GM21367 (cell line): ENCODE measurements around the gene MBP.
"Not testable (repeated sequence)": the region's sequence is repeated elsewhere in the genome, so short reads cannot be mapped to it uniquely, and the experiment has no call there.

Source experiments
- ATAC-seq: cut with Tn5 transposase; IDR thresholded peaks from one replicate; pipeline ENCODE4 v1.9.1; 2021; ENCODE audit not compliant: unreplicated experiment

The MBP gene

DNA sequence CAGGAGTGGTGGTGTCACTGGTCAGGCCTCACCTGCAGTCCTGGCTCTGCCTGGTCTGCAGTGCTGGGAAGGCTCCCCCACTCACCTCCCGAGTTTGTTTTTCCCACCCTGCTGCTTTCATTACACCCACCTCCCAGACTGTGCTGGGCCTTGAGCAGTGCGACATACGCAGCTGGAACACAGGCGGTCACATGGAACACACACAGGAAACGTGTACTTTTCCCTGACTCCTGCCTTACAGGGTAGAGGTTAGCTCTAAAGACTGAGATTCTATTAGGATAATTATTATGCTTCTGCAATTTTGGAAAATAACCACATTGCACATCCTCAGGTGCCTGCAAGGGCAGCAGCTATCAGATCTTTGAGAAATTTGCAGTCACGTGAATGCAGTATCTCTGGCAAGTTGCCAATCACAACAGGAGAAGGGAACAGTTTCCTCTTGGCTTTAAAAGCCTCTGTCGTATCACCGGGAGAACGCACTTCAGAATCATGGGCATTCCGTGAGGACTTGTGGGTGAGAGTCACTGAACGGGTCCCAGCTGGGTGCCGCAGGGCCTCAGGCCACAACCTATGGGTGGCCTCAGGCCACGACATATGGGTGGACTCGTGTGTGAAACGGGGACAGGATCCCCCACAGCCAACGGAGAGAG lies 173.8 kb downstream of the MBP start:
- ATAC-seq, result no peak

- ATAC-seq, result no peak
Observed at GRCh38 chr18:76957384-76958355, 174.9 kb downstream of the MBP start.

DNA sequence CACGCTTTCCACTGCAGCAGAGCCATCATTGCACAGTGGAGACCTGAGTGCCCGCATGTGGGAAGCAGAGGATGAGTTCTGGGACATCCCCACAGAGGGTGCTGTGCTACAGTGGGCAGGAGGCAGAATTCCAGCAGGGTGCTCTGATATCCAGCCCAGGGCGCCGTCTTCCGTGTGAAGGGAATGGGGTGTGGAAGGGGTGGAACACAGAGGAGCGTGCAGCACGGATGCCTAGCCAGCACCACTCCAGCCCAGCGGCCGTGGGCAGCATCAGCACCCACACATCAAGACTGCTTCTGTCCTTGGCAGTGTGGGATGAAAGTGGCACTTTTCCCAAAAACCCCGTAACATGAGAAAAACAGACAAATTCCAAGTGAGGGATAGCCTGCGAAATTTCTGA lies 175.9 kb downstream of the MBP start:
- no peak for ATAC-seq

DNA sequence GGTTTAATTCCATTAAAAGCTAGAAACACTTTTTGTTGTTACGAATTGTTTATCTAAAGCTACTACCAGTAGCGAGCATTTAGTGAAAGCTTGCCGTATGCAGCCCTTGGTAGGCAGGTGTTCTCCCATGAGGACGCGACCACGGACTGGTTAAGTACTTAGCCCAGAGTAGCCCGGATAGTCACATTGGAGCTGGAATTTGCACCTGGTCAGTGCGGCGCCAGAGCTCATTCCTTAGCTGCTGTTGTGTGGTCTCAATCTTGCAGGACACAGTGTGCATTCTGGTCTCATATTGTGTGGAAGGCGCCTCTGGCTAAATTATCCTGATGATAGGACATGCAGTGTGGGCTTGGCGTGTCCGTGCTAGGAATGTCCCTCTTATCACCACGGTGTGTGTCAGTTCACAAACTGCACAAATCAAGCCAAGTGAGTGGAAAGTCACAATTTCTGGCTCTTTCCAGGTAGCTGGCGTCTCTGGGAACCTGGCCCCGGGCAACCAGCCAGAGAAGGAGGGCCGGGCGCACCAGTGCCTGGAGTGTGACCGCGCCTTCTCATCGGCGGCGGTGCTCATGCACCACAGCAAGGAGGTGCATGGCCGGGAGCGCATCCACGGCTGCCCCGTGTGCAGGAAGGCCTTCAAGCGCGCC lies 176.9 kb downstream of the MBP start:
- ATAC-seq, result no peak

GRCh38 chr18:76953583-76954233 lies 178.9 kb downstream of the MBP start:
- ATAC-seq, result no peak

DNA sequence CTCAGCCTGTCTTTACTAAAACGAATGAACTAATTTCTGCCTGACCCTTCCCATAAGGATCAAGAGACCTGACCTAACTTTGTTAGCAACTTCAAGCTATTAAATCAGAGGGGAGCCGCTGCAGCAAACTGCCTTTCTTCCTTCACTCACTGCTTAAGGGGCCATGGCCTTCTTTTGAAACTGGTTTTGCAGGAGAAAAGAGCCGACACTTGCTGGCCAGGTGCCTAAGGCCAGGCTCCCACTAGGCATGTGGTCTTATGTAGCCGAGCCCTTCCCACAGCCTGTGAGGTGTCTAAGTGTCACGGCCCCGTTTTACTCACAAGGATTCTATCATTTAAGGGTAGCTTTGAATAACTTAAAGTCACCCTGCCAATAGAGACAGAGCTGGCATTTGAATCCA lies 179.4 kb downstream of the MBP start:
- ATAC-seq, result no peak

DNA sequence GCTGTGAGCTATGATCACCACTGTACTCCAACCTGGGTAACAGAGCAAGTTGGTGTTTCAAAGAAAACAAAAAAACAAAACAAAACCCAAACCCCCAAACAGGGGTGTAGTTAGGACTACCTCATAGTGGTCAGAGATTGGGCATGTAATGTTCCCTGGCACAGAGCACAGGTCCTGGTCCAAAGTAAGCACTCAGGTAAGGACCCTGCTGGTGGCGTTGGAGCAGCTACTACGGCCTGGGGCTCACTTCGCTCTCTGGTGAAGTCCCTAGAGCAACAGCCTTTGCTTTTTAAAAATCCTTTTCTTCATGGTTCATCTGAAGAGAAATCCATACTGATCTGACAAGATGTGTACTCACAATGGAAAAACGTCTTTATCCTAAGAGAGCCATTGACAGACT lies 179.8 kb downstream of the MBP start:
- no peak for ATAC-seq

DNA sequence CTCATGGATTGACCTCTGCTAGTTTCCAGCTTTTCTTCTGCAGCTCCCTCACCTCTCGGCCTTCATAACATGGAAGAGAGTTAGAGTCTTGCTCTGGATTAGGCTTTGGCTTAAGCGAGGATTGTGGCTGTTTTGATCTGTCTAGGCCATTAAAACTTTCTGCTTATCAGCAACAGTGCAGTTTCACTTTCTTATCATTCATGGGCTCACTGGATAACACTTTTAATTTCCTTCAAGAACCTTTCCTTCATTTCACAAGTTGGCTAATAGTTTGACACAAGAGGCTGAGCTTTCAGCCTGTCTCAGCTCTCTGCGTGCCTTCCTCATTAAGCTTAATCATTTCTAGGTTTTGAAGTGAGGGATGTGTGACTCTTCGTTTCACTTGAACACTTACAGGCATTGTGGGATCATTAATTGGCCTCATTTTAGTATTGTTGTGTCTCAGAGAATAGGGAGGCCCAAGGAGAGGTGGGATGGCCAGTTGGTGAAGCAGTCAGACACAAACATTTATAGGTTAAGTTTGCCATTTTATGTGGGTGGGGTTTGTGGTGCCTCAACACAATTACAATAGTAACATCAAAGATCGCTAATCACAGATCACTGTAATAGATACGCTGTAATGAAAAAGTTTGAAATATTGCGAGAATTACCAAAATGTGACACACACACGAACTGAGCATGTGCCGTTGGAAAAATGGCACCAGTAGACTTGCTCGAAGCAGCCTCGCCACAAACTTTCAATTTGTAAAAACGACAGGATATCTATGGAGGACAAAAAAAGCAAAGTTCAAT lies 180.9 kb downstream of the MBP start:
- no peak for ATAC-seq

DNA sequence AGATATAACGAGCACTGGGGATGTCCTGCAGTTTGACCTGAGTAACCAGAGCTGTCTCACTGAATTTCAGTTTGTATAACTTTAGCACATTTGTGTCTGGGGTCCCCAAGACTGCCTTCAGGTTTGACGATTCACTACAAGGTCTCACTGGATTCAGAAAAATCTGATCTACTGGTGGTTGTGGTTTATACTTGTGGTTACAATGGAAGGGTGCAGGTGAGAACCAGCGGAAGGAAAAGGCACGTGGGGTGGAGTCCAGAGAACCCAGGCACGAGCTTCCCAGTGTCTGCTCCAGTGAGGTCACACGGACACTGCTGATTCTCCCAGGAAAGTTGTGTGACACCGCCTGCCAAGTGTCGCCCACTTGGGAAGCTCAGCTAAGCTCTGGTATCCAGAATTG lies 184.2 kb downstream of the MBP start:
- no peak for ATAC-seq

DNA sequence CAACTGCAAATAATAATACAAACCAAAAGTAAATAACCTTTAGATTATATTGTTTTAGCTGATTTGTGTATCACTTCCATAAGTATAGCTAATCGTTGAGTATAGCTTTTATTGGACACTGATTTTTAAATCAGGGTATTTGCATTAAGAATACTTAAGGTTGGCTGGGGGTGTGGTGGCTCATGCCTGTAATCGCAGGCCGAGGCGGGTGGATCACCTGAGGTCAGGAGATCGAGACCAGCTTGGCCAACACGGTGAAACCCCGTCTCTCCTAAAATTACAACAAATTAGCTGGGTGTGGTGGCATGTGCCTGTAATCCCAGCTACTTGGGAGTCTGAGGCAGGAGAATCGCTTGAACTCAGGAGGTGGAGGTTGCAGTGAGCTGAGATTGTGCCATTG lies 188.2 kb downstream of the MBP start:
- not testable (repeated sequence) for ATAC-seq

DNA sequence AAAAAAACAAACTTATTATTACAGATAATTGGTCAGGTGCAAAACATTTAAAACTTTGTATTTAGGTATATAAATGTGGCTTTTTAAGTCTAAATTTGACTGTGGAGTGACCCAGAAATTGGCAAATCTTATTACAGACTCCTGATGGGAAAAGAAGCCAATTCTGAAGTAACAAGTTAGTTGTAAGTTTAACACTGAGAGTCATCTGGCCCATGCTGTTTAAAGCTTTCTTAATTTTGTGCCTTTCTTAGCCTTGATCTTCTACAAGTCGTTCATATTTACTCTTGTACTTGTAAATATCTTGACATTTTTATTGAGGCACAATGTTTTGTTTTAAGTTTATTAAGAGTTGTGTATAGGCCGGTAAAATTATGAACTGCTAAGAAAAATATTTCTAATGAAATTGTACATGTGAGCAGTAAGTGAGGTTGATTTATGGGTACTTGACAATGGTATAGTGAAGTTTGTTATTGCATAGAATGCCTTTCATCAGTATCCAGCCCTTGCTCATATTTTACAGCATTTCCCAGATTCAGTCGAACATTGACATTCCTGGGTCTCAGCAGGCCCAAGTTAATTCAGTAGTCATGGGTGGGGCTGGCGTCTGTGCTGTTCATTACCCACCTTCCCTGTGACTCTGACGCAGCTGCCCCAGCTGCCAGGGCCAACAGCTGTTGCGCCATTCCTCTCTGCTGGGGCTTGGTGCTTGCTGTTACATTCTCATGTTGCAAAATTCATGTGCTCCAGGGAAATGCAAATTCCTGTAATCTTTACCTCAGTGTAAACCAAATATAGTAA lies 188.8 kb downstream of the MBP start:
- no peak for ATAC-seq

DNA sequence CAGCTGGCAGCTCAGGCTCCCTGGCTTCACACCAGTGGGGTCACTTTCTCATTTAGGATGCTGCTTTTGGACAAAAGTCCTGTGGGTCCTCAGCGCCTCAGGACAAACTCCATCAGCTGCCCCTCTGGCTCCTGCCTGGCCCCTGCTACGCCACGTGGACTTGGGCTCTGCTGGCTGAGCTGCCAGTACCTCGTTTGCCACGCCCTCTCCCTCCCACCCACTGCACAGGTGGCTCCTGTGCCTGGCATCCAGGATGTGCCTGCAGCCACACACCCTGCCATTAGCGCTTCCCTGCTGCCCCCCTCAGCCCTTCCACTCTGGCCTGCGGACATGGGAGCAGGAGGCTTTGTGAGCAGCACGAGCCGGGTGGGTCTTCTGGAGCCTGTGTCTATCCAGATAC lies 191.3 kb downstream of the MBP start:
- no peak for ATAC-seq

GRCh38 chr18:76938619-76939018 lies 194.0 kb downstream of the MBP start:
- no peak for ATAC-seq

- no peak for ATAC-seq
Observed at GRCh38 chr18:76937597-76937996, 195.0 kb downstream of the MBP start.

DNA sequence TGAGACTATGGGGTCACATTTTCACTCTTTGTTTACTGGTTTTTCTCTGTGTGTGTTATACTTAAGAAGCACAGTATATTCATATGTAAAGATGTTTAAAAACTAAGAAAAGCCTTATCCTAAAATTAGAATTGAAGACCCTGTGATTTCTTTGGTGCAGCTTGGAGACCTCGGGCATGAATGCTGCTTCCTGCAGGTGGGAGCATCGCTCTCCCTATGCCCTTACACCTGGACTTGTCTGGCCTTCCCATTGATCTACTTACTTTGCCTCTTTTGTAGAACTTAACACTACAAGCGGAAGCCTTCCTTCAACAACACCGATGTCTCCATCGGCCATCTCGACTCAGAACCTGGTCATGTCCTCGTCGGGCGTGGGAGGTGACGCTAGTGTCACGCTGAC lies 195.7 kb downstream of the MBP start:
- ATAC-seq, result no peak

GRCh38 chr18:76935722-76936337 lies 196.8 kb downstream of the MBP start:
- ATAC-seq, result no peak

GRCh38 chr18:76932026-76932819 lies 200.4 kb downstream of the MBP start:
- no peak for ATAC-seq

- ATAC-seq, result no peak
Observed at GRCh38 chr18:76931171-76931570, 201.4 kb downstream of the MBP start.
